WTC11 (cell line): ENCODE measurements around the gene MRPL19. TPM values are rescaled to one million over a fixed set of nuclear protein-coding genes. Genes with fewer than 3 reads are reported as not detected.

ENCODE experiments used
- ATAC-seq: fragments of 200-7000 bp; cut with Tn5 transposase; 2 replicates; pipeline ENCODE4 v1.10.0; 2021; ENCODE audit warnings: mild to moderate bottlenecking, moderate library complexity
- CTCF ChIA-PET: fragments of 300-600 bp; sonication (Branson Sonifier 250); formaldehyde crosslinking; loops from one replicate; lab custom pipeline; 2021; ENCODE audit warnings: antibody characterized with exemption; lab: Charles Lee
- POLR2A ChIA-PET: fragments of 350-600 bp; sonication (Branson Sonifier 250); formaldehyde crosslinking; loops from one replicate; lab custom pipeline; 2021; ENCODE audit warnings: antibody characterized with exemption; lab: Charles Lee
- DNase-seq: peaks from one replicate; pipeline ENCODE4 v3.0.0; 2021; ENCODE audit warnings: low spot score
- H3K27ac Mint-ChIP-seq: 2 replicates; pipeline ENCODE4 v1.8.0; 2021; ENCODE audit warnings: mixed read lengths
- H3K27me3 Mint-ChIP-seq: 2 replicates; pipeline ENCODE4 v1.8.0; 2021; ENCODE audit warnings: low read depth, mild to moderate bottlenecking, moderate library complexity, mixed read lengths
- H3K36me3 Mint-ChIP-seq: 2 replicates; pipeline ENCODE4 v1.8.0; 2021; ENCODE audit warnings: mixed read lengths
- H3K4me1 Mint-ChIP-seq: 2 replicates; pipeline ENCODE4 v1.8.0; 2022; ENCODE audit warnings: mixed read lengths
- H3K4me3 Mint-ChIP-seq: 2 replicates; pipeline ENCODE4 v1.8.0; 2021; ENCODE audit warnings: mild to moderate bottlenecking, moderate library complexity, mixed read lengths
- H3K9me3 Mint-ChIP-seq: 2 replicates; pipeline ENCODE4 v1.8.0; 2021; ENCODE audit warnings: mixed read lengths
- FOXJ3 ChIP-seq: sonication (generic); formaldehyde crosslinking; IDR thresholded peaks from 2 replicates; pipeline ENCODE4 v1.9.0; 2021; ENCODE audit warnings: missing genetic modification reagents, mild to moderate bottlenecking, borderline replicate concordance
- JUN ChIP-seq: sonication (generic); formaldehyde crosslinking; IDR thresholded peaks from 2 replicates; pipeline ENCODE4 v1.8.0; 2023; ENCODE audit warnings: mild to moderate bottlenecking, missing genetic modification reagents
- RORB ChIP-seq: fragments of 250-450 bp; sonication (Bioruptor Pico); IDR thresholded peaks from 2 replicates; pipeline ENCODE4 v1.9.0; 2021; ENCODE audit warnings: mild to moderate bottlenecking
- SP1 ChIP-seq: sonication (generic); formaldehyde crosslinking; conservative IDR thresholded peaks from 2 replicates; pipeline ENCODE4 v1.8.1; 2022; ENCODE audit warnings: missing genetic modification reagents
- TCF7 ChIP-seq: sonication (generic); formaldehyde crosslinking; IDR thresholded peaks from 2 replicates; pipeline ENCODE4 v1.8.0; 2022; ENCODE audit warnings: mild to moderate bottlenecking, low read depth, missing genetic modification reagents, moderate library complexity
- ZBTB21 ChIP-seq: sonication (generic); formaldehyde crosslinking; IDR thresholded peaks from 2 replicates; pipeline ENCODE4 v1.8.1; 2023; ENCODE audit warnings: mild to moderate bottlenecking, missing genetic modification reagents, borderline replicate concordance
- ZNF219 ChIP-seq: sonication (generic); formaldehyde crosslinking; IDR thresholded peaks from 2 replicates; pipeline ENCODE4 v1.8.0; 2023; ENCODE audit warnings: missing genetic modification reagents, mild to moderate bottlenecking, borderline replicate concordance
- ZNF232 ChIP-seq: sonication (generic); formaldehyde crosslinking; IDR thresholded peaks from 2 replicates; pipeline ENCODE4 v1.8.0; 2022; ENCODE audit warnings: mild to moderate bottlenecking, missing genetic modification reagents
- ZNF317 ChIP-seq: sonication (generic); formaldehyde crosslinking; IDR thresholded peaks from 2 replicates; pipeline ENCODE4 v1.8.1; 2023; ENCODE audit warnings: low read depth, mild to moderate bottlenecking, moderate library complexity, missing genetic modification reagents, borderline replicate concordance
- ZNF416 ChIP-seq: fragments of 250-450 bp; sonication (Bioruptor Pico); IDR thresholded peaks from 2 replicates; pipeline ENCODE4 v1.9.0; 2021; ENCODE audit warnings: mild to moderate bottlenecking, inconsistent platforms
- ZNF671 ChIP-seq: fragments of 250-450 bp; sonication (Bioruptor Pico); IDR thresholded peaks from 2 replicates; pipeline ENCODE4 v1.8.0; 2021; ENCODE audit warnings: mild to moderate bottlenecking
- total RNA-seq: library from RNA; stranded (reverse); gene quantifications from 3 replicates; pipeline ENCODE4 v1.2.3, GENCODE V29; 2021
- TF ChIP-seq, protein P1 (sequence below): sonication (generic); formaldehyde crosslinking; IDR thresholded peaks from 2 replicates; pipeline ENCODE4 v1.8.1; 2023; ENCODE audit warnings: mild to moderate bottlenecking, missing genetic modification reagents, borderline replicate concordance
- TF ChIP-seq, protein P2 (sequence below): sonication (generic); formaldehyde crosslinking; conservative IDR thresholded peaks from 2 replicates; pipeline ENCODE4 v1.8.1; 2023; ENCODE audit warnings: mild to moderate bottlenecking, low read depth, missing genetic modification reagents, moderate library complexity
- TF ChIP-seq, protein P3 (sequence below): sonication (generic); formaldehyde crosslinking; conservative IDR thresholded peaks from 2 replicates; pipeline ENCODE4 v1.8.1; 2022; ENCODE audit warnings: mild to moderate bottlenecking, missing genetic modification reagents
- TF ChIP-seq, protein P4 (sequence below): fragments of 250-450 bp; sonication (Bioruptor Pico); IDR thresholded peaks from 2 replicates; pipeline ENCODE4 v1.9.0; 2021; ENCODE audit warnings: mild to moderate bottlenecking, borderline replicate concordance
- TF ChIP-seq, protein P5 (sequence below): fragments of 250-450 bp; sonication (Bioruptor Pico); IDR thresholded peaks from 2 replicates; pipeline ENCODE4 v1.9.0; 2021; ENCODE audit warnings: mild to moderate bottlenecking
- TF ChIP-seq, protein P6 (sequence below): sonication (generic); formaldehyde crosslinking; IDR thresholded peaks from 2 replicates; pipeline ENCODE4 v1.8.1; 2023; ENCODE audit warnings: mild to moderate bottlenecking, missing genetic modification reagents, moderate library complexity
- TF ChIP-seq, protein P7 (sequence below): sonication (generic); formaldehyde crosslinking; IDR thresholded peaks from 2 replicates; pipeline ENCODE4 v1.8.1; 2023; ENCODE audit warnings: mild to moderate bottlenecking, missing genetic modification reagents

Gene MRPL19
- total RNA-seq, 1 experiment from 2014 or later, result 65.8 TPM

DNA sequence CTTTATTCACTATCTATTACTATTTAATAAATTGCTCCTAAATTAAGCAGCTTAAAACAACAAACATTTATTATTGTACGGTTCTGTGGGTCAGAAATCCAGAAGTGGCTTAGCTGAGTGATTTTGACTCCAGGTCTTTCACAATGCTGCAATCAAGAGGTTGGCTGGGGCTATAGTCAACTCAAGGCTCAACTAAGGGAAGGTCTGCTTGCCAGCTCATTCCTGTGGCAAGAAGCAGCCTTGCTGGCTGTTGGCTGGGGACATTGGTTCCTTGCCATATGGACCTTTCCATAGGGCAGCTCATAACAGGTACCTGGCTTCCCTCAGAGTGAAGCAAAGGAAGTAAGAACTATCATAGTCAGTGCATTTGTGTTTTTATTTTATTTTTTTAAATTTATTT lies 5.0 kb upstream of the MRPL19 start (continued):
- TF ChIP-seq, protein P1, sequence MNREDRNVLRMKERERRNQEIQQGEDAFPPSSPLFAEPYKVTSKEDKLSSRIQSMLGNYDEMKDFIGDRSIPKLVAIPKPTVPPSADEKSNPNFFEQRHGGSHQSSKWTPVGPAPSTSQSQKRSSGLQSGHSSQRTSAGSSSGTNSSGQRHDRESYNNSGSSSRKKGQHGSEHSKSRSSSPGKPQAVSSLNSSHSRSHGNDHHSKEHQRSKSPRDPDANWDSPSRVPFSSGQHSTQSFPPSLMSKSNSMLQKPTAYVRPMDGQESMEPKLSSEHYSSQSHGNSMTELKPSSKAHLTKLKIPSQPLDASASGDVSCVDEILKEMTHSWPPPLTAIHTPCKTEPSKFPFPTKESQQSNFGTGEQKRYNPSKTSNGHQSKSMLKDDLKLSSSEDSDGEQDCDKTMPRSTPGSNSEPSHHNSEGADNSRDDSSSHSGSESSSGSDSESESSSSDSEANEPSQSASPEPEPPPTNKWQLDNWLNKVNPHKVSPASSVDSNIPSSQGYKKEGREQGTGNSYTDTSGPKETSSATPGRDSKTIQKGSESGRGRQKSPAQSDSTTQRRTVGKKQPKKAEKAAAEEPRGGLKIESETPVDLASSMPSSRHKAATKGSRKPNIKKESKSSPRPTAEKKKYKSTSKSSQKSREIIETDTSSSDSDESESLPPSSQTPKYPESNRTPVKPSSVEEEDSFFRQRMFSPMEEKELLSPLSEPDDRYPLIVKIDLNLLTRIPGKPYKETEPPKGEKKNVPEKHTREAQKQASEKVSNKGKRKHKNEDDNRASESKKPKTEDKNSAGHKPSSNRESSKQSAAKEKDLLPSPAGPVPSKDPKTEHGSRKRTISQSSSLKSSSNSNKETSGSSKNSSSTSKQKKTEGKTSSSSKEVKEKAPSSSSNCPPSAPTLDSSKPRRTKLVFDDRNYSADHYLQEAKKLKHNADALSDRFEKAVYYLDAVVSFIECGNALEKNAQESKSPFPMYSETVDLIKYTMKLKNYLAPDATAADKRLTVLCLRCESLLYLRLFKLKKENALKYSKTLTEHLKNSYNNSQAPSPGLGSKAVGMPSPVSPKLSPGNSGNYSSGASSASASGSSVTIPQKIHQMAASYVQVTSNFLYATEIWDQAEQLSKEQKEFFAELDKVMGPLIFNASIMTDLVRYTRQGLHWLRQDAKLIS (CRISPR knock-in tag), result no peak
- no peak for TF ChIP-seq FOXJ3 (CRISPR knock-in tag)
- TF ChIP-seq ZNF317 (CRISPR knock-in tag), result no peak
- TF ChIP-seq, protein P2, sequence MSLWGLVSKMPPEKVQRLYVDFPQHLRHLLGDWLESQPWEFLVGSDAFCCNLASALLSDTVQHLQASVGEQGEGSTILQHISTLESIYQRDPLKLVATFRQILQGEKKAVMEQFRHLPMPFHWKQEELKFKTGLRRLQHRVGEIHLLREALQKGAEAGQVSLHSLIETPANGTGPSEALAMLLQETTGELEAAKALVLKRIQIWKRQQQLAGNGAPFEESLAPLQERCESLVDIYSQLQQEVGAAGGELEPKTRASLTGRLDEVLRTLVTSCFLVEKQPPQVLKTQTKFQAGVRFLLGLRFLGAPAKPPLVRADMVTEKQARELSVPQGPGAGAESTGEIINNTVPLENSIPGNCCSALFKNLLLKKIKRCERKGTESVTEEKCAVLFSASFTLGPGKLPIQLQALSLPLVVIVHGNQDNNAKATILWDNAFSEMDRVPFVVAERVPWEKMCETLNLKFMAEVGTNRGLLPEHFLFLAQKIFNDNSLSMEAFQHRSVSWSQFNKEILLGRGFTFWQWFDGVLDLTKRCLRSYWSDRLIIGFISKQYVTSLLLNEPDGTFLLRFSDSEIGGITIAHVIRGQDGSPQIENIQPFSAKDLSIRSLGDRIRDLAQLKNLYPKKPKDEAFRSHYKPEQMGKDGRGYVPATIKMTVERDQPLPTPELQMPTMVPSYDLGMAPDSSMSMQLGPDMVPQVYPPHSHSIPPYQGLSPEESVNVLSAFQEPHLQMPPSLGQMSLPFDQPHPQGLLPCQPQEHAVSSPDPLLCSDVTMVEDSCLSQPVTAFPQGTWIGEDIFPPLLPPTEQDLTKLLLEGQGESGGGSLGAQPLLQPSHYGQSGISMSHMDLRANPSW (CRISPR knock-in tag), result no peak
- TF ChIP-seq, protein P3, sequence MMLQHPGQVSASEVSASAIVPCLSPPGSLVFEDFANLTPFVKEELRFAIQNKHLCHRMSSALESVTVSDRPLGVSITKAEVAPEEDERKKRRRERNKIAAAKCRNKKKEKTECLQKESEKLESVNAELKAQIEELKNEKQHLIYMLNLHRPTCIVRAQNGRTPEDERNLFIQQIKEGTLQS (CRISPR knock-in tag), result no peak
- TF ChIP-seq JUN, result no peak
- no peak for TF ChIP-seq ZBTB21 (CRISPR knock-in tag)
- TF ChIP-seq, protein P4, sequence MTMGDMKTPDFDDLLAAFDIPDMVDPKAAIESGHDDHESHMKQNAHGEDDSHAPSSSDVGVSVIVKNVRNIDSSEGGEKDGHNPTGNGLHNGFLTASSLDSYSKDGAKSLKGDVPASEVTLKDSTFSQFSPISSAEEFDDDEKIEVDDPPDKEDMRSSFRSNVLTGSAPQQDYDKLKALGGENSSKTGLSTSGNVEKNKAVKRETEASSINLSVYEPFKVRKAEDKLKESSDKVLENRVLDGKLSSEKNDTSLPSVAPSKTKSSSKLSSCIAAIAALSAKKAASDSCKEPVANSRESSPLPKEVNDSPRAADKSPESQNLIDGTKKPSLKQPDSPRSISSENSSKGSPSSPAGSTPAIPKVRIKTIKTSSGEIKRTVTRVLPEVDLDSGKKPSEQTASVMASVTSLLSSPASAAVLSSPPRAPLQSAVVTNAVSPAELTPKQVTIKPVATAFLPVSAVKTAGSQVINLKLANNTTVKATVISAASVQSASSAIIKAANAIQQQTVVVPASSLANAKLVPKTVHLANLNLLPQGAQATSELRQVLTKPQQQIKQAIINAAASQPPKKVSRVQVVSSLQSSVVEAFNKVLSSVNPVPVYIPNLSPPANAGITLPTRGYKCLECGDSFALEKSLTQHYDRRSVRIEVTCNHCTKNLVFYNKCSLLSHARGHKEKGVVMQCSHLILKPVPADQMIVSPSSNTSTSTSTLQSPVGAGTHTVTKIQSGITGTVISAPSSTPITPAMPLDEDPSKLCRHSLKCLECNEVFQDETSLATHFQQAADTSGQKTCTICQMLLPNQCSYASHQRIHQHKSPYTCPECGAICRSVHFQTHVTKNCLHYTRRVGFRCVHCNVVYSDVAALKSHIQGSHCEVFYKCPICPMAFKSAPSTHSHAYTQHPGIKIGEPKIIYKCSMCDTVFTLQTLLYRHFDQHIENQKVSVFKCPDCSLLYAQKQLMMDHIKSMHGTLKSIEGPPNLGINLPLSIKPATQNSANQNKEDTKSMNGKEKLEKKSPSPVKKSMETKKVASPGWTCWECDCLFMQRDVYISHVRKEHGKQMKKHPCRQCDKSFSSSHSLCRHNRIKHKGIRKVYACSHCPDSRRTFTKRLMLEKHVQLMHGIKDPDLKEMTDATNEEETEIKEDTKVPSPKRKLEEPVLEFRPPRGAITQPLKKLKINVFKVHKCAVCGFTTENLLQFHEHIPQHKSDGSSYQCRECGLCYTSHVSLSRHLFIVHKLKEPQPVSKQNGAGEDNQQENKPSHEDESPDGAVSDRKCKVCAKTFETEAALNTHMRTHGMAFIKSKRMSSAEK (CRISPR knock-in tag), result no peak

DNA sequence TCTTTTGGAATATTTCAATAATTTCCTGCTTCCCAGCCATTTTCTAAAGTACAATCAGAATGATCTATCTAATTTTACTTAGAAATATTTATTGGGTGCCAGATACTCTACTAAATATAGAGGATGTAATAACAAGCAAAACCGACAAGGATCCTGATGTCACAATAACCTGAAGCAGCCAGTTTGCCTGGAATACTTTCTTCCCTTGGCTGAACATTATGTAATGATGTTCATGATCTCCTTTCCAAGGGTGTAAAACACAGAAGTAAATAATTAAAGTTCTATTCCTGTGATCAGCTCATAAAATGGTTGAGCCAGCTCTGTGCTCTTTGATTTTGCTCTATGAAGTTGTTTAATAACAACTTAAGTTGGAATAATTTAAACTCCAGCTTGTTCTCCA lies 2.6 kb upstream of the MRPL19 start:
- Mint-ChIP-seq H3K27ac (no peak overlapping the region), H3K36me3 (peaks cover 9% of the 10 kb centered on the region; the same call in 1 of the 2 replicates), H3K4me3 (no peak overlapping the region), H3K27me3 (no peaks in the 10 kb centered on the region), H3K4me1 (peaks cover 16% of the 10 kb centered on the region), H3K9me3 (0 out of 2 replicates have a peak, but pooled peaks cover 4% of the 10 kb centered on the region)
- no peak for TF ChIP-seq SP1 (CRISPR knock-in tag)
- no peak for TF ChIP-seq ZNF416 (CRISPR knock-in tag)
- TF ChIP-seq ZNF219, result no peak
- TF ChIP-seq, protein P3 (CRISPR knock-in tag), result no peak
- TF ChIP-seq, protein P5, sequence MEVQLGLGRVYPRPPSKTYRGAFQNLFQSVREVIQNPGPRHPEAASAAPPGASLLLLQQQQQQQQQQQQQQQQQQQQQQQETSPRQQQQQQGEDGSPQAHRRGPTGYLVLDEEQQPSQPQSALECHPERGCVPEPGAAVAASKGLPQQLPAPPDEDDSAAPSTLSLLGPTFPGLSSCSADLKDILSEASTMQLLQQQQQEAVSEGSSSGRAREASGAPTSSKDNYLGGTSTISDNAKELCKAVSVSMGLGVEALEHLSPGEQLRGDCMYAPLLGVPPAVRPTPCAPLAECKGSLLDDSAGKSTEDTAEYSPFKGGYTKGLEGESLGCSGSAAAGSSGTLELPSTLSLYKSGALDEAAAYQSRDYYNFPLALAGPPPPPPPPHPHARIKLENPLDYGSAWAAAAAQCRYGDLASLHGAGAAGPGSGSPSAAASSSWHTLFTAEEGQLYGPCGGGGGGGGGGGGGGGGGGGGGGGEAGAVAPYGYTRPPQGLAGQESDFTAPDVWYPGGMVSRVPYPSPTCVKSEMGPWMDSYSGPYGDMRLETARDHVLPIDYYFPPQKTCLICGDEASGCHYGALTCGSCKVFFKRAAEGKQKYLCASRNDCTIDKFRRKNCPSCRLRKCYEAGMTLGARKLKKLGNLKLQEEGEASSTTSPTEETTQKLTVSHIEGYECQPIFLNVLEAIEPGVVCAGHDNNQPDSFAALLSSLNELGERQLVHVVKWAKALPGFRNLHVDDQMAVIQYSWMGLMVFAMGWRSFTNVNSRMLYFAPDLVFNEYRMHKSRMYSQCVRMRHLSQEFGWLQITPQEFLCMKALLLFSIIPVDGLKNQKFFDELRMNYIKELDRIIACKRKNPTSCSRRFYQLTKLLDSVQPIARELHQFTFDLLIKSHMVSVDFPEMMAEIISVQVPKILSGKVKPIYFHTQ (CRISPR knock-in tag), result no peak
- TF ChIP-seq TCF7 (CRISPR knock-in tag), result no peak
- TF ChIP-seq, protein P6, sequence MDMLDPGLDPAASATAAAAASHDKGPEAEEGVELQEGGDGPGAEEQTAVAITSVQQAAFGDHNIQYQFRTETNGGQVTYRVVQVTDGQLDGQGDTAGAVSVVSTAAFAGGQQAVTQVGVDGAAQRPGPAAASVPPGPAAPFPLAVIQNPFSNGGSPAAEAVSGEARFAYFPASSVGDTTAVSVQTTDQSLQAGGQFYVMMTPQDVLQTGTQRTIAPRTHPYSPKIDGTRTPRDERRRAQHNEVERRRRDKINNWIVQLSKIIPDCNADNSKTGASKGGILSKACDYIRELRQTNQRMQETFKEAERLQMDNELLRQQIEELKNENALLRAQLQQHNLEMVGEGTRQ (CRISPR knock-in tag), result no peak
- TF ChIP-seq RORB, result no peak
- no peak for TF ChIP-seq ZNF671
- TF ChIP-seq, protein P7, sequence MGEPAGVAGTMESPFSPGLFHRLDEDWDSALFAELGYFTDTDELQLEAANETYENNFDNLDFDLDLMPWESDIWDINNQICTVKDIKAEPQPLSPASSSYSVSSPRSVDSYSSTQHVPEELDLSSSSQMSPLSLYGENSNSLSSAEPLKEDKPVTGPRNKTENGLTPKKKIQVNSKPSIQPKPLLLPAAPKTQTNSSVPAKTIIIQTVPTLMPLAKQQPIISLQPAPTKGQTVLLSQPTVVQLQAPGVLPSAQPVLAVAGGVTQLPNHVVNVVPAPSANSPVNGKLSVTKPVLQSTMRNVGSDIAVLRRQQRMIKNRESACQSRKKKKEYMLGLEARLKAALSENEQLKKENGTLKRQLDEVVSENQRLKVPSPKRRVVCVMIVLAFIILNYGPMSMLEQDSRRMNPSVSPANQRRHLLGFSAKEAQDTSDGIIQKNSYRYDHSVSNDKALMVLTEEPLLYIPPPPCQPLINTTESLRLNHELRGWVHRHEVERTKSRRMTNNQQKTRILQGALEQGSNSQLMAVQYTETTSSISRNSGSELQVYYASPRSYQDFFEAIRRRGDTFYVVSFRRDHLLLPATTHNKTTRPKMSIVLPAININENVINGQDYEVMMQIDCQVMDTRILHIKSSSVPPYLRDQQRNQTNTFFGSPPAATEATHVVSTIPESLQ (CRISPR knock-in tag), result no peak
- TF ChIP-seq ZNF232 (CRISPR knock-in tag), result no peak
- TF ChIP-seq ZNF317 (CRISPR knock-in tag), result no peak
- no peak for DNase-seq
- ChIA-PET CTCF (interaction anchor here (1.0 kb wide), 1 partner anchor 16 kb away, joined by 3 read pairs; no protein-coding TSS in a partner anchor), POLR2A (no interaction called here)
- ATAC-seq, result no peak
